Measurements from ENCODE around the gene BUB1. TPM values are rescaled to one million over a fixed set of nuclear protein-coding genes. Genes with fewer than 3 reads are reported as not detected.

The BUB1 gene
- total and polyA plus RNA-seq, 9 of the 15 experiments (the other 6 are each of a cell fraction or from before 2014, with no cell fraction given), result 73.4 to 247 (median 118) TPM

DNA sequence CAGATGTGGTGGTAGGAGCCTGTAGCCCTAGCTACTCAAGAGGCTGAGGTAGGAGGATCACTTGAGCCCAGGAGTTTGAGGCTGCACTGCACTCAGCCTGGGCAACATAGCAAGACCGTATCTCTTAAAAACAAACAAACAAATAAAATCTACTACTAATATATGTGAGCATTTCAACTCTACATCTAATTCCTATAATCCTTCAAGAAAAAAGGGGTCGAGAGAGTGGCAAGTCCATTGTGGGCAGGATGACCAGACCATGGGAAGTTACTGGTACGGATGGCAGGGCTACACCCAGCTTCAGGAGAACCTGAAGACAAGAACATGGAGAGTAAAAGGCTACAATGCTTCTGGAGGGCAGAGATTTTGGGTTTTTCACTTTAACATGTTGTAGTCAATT is 24.0 kb downstream of the BUB1 start:
- Histone ChIP-seq H3K9me3 (replicated peaks; ENCODE audit: control insufficient read depth, insufficient read depth, low read depth, low read length) (no peaks in the 10 kb centered on the region), H4K20me1 (replicated peaks; ENCODE audit: control insufficient read depth, insufficient read depth, low read length) (no peaks in the 10 kb centered on the region), H3K4me1 (replicated peaks in 1 of 2; ENCODE audit: control insufficient read depth in 2 of 2, insufficient read depth in 2 of 2, low read length in 2 of 2) (no peaks in the 10 kb centered on the region), H3K9me1 (ENCODE audit: control insufficient read depth, insufficient read depth, low read length) (no peaks in the 10 kb centered on the region), H2AFZ (ENCODE audit: low read depth, low read length) (no peak overlapping the region), H3K27ac (ENCODE audit: extremely low read depth, low read depth, low read length) (no peak overlapping the region), H3K79me2 (ENCODE audit: control insufficient read depth, insufficient read depth, low read length) (peaks cover 6% of the 10 kb centered on the region; the same call in 2 of the 3 replicates), H3K36me3 (ENCODE audit: control insufficient read depth, insufficient read depth, low read length) (peaks cover 97% of the 10 kb centered on the region), H3K4me2 (ENCODE audit: insufficient read depth, low read length) (no peak overlapping the region), H3K4me3 (no peak overlapping the region), H3K9ac (ENCODE audit: insufficient read depth in 1 of 2, low read depth in 2 of 2, low read length in 2 of 2) (no peak overlapping the region), H3K27me3 (ENCODE audit: control insufficient read depth in 2 of 2, insufficient read depth in 2 of 2, low read length in 2 of 2) (no peaks in the 10 kb centered on the region)
- 98% methylated on average over 3 of the region's 3 CpGs for WGBS (ENCODE audit: insufficient coverage, low coverage, missing lambda C conversion rate)
- POLR2A ChIA-PET, result no interaction called here
- DNase-seq (ENCODE audit: extremely low read depth in 1 of 4, low spot score in 3 of 4), result no peak
- intact Hi-C loops (cut with micrococcal nuclease) (no loop called here), in situ Hi-C loops (cut with MboI) (no loop called here)
- no peak for FAIRE-seq
- no peak for ATAC-seq
- CTCF ChIA-PET (ENCODE audit: low intra/inter-chr PET ratio), result no interaction called here
- BruUV-seq (replicated peaks), result no TSS peak
- TF ChIP-seq, protein P1, sequence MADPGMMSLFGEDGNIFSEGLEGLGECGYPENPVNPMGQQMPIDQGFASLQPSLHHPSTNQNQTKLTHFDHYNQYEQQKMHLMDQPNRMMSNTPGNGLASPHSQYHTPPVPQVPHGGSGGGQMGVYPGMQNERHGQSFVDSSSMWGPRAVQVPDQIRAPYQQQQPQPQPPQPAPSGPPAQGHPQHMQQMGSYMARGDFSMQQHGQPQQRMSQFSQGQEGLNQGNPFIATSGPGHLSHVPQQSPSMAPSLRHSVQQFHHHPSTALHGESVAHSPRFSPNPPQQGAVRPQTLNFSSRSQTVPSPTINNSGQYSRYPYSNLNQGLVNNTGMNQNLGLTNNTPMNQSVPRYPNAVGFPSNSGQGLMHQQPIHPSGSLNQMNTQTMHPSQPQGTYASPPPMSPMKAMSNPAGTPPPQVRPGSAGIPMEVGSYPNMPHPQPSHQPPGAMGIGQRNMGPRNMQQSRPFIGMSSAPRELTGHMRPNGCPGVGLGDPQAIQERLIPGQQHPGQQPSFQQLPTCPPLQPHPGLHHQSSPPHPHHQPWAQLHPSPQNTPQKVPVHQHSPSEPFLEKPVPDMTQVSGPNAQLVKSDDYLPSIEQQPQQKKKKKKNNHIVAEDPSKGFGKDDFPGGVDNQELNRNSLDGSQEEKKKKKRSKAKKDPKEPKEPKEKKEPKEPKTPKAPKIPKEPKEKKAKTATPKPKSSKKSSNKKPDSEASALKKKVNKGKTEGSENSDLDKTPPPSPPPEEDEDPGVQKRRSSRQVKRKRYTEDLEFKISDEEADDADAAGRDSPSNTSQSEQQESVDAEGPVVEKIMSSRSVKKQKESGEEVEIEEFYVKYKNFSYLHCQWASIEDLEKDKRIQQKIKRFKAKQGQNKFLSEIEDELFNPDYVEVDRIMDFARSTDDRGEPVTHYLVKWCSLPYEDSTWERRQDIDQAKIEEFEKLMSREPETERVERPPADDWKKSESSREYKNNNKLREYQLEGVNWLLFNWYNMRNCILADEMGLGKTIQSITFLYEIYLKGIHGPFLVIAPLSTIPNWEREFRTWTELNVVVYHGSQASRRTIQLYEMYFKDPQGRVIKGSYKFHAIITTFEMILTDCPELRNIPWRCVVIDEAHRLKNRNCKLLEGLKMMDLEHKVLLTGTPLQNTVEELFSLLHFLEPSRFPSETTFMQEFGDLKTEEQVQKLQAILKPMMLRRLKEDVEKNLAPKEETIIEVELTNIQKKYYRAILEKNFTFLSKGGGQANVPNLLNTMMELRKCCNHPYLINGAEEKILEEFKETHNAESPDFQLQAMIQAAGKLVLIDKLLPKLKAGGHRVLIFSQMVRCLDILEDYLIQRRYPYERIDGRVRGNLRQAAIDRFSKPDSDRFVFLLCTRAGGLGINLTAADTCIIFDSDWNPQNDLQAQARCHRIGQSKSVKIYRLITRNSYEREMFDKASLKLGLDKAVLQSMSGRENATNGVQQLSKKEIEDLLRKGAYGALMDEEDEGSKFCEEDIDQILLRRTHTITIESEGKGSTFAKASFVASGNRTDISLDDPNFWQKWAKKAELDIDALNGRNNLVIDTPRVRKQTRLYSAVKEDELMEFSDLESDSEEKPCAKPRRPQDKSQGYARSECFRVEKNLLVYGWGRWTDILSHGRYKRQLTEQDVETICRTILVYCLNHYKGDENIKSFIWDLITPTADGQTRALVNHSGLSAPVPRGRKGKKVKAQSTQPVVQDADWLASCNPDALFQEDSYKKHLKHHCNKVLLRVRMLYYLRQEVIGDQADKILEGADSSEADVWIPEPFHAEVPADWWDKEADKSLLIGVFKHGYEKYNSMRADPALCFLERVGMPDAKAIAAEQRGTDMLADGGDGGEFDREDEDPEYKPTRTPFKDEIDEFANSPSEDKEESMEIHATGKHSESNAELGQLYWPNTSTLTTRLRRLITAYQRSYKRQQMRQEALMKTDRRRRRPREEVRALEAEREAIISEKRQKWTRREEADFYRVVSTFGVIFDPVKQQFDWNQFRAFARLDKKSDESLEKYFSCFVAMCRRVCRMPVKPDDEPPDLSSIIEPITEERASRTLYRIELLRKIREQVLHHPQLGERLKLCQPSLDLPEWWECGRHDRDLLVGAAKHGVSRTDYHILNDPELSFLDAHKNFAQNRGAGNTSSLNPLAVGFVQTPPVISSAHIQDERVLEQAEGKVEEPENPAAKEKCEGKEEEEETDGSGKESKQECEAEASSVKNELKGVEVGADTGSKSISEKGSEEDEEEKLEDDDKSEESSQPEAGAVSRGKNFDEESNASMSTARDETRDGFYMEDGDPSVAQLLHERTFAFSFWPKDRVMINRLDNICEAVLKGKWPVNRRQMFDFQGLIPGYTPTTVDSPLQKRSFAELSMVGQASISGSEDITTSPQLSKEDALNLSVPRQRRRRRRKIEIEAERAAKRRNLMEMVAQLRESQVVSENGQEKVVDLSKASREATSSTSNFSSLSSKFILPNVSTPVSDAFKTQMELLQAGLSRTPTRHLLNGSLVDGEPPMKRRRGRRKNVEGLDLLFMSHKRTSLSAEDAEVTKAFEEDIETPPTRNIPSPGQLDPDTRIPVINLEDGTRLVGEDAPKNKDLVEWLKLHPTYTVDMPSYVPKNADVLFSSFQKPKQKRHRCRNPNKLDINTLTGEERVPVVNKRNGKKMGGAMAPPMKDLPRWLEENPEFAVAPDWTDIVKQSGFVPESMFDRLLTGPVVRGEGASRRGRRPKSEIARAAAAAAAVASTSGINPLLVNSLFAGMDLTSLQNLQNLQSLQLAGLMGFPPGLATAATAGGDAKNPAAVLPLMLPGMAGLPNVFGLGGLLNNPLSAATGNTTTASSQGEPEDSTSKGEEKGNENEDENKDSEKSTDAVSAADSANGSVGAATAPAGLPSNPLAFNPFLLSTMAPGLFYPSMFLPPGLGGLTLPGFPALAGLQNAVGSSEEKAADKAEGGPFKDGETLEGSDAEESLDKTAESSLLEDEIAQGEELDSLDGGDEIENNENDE (IDR thresholded peaks at IDR 0.05; ENCODE audit: low read depth, low read length), result no peak
- TF ChIP-seq, protein P2, sequence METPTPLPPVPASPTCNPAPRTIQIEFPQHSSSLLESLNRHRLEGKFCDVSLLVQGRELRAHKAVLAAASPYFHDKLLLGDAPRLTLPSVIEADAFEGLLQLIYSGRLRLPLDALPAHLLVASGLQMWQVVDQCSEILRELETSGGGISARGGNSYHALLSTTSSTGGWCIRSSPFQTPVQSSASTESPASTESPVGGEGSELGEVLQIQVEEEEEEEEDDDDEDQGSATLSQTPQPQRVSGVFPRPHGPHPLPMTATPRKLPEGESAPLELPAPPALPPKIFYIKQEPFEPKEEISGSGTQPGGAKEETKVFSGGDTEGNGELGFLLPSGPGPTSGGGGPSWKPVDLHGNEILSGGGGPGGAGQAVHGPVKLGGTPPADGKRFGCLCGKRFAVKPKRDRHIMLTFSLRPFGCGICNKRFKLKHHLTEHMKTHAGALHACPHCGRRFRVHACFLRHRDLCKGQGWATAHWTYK (CRISPR knock-in tag; IDR thresholded peaks at IDR 0.05), result no peak
- TF ChIP-seq ZNF121 (CRISPR knock-in tag; conservative IDR thresholded peaks at IDR 0.05), result no peak
- no peak for TF ChIP-seq MYNN (IDR thresholded peaks at IDR 0.05)
- TF ChIP-seq MYNN (CRISPR knock-in tag; IDR thresholded peaks at IDR 0.05), result no peak
- no peak for TF ChIP-seq ZNF41 (CRISPR knock-in tag; conservative IDR thresholded peaks at IDR 0.05)
- no peak for TF ChIP-seq NCOA1 (IDR thresholded peaks at IDR 0.05; ENCODE audit: low read depth)
- TF ChIP-seq POLR3G (IDR thresholded peaks at IDR 0.05; ENCODE audit: extremely low read depth, insufficient read length, insufficient replicate concordance), result no peak
- TF ChIP-seq ZC3H8 (IDR thresholded peaks at IDR 0.05), result no peak
- no peak for TF ChIP-seq PPARD (CRISPR knock-in tag; IDR thresholded peaks at IDR 0.05)
- no peak for TF ChIP-seq ZNF274 (IDR thresholded peaks at IDR 0.05; ENCODE audit: borderline replicate concordance, low read depth, low read length)
- TF ChIP-seq FOS (IDR thresholded peaks at IDR 0.05; ENCODE audit: extremely low read depth, insufficient read length), result no peak

Data from K562 (cell line).